Naive thymus-derived CD8-positive, alpha-beta T cell (primary cell): Measurements from ENCODE around the gene C19orf47. TPM values are rescaled to one million over a fixed set of nuclear protein-coding genes. Genes with fewer than 3 reads are reported as not detected.

ENCODE experiments used
- ATAC-seq, 2 donors: fragments of 150-1000 bp; cut with Tn5 transposase in 1 of 2; sonication (Bioruptor Pico), chemical (Tn5 transposase) in 1 of 2; 1 replicate in 1 of 2; 2 replicates in 1 of 2; pipeline ENCODE4 v1.10.0; 2021; ENCODE audit warnings: mild to moderate bottlenecking in 2 of 2, moderate library complexity in 2 of 2
- POLR2A ChIA-PET: fragments of 350-600 bp; sonication (Branson Sonifier 250); formaldehyde crosslinking; loops from one replicate; lab custom pipeline; 2021; ENCODE audit warnings: antibody characterized with exemption; lab: Charles Lee
- DNase-seq, 10 donors: peaks; one replicate each; pipeline versions ENCODE4 v3.0.0 to v3.0.0-alpha.2; 2020 to 2022
- H3K27ac Mint-ChIP-seq, 10 donors: one replicate each; pipeline ENCODE4 v1.8.0; 2020 to 2022; ENCODE audit warnings: mild to moderate bottlenecking in 10 of 10, mixed read lengths in 10 of 10, moderate library complexity in 4 of 10, inconsistent platforms in 1 of 10
- H3K27me3 Mint-ChIP-seq, 5 donors: one replicate each; pipeline ENCODE4 v1.8.0; 2021 to 2022; ENCODE audit warnings: mixed read lengths in 5 of 5
- H3K36me3 Mint-ChIP-seq, 3 donors: one replicate each; pipeline ENCODE4 v1.8.0; 2020 to 2022; ENCODE audit warnings: mixed read lengths in 3 of 3, mild to moderate bottlenecking in 2 of 3, inconsistent platforms in 1 of 3
- H3K4me1 Mint-ChIP-seq, 4 donors: one replicate each; pipeline ENCODE4 v1.8.0; 2021 to 2022; ENCODE audit warnings: mixed read lengths in 4 of 4
- H3K4me3 Mint-ChIP-seq, 10 donors: one replicate each; pipeline ENCODE4 v1.8.0; 2020 to 2022; ENCODE audit warnings: mild to moderate bottlenecking in 10 of 10, mixed read lengths in 10 of 10, moderate library complexity in 6 of 10, inconsistent platforms in 1 of 10
- H3K9me3 Mint-ChIP-seq, 9 donors: one replicate each; pipeline ENCODE4 v1.8.0; 2020 to 2022; ENCODE audit warnings: mixed read lengths in 9 of 9, mild to moderate bottlenecking in 3 of 9, inconsistent platforms in 1 of 9, moderate library complexity in 1 of 9
- polyA plus RNA-seq, 3 donors: library from polyadenylated mRNA; unstranded; fragments of 300-500 nt; fragmentation: Illumina TruSeq; gene quantifications; one replicate each; pipeline ENCODE4 v1.2.3, GENCODE V29; 2021
- total RNA-seq, 8 experiments: library from RNA in 2 of 8; stranded (reverse) in 2 of 8; gene quantifications; one replicate each; pipeline ENCODE4 v1.2.3 and lab custom pipeline; 2021 to 2026

Gene C19orf47
- total and polyA plus RNA-seq, 5 experiments from 2014 or later: 6.8 to 16.9 (median 10.0) TPM

- H3K4me1 Mint-ChIP-seq: peaks cover 31 to 81% (median 72%) of the 10 kb centered on the region in 4 donors
- H3K9me3 Mint-ChIP-seq: no peaks in the 10 kb centered on the region
- H3K4me3 Mint-ChIP-seq: peak overlapping the region; percentile 51 to 99 (median 90)
- POLR2A ChIA-PET: no interaction called here
- H3K36me3 Mint-ChIP-seq: peaks cover 0 to 3% (median 0%) of the 10 kb centered on the region in 3 donors
- DNase-seq: no peak
- peak overlapping the region; percentile 87 to 100 (median 99) for H3K27ac Mint-ChIP-seq
- H3K27me3 Mint-ChIP-seq: no peaks in the 10 kb centered on the region
- no peak for ATAC-seq
These were observed 65.3 kb downstream of the C19orf47 start for GRCh38 chr19:40282920-40283319.

GRCh38 chr19:40282209-40282580 lies 66.0 kb downstream of the C19orf47 start:
- Mint-ChIP-seq H3K4me1 (peaks cover 38 to 88% (median 79%) of the 10 kb centered on the region in 4 donors), H3K9me3 (no peaks in the 10 kb centered on the region), H3K36me3 (peaks cover 0 to 3% (median 0%) of the 10 kb centered on the region in 3 donors), H3K27me3 (no peaks in the 10 kb centered on the region), H3K27ac (peak overlapping the region in 8 of 10 donors; percentile 41 to 100 (median 98)), H3K4me3 (peak overlapping the region in 2 of 10 donors; percentile 71 to 98)
- ATAC-seq (no peak), DNase-seq (no peak)
- POLR2A ChIA-PET: no interaction called here

- POLR2A ChIA-PET: no interaction called here
- peak overlapping the region in 4 of 10 donors; percentile 15 to 75 (median 39) for H3K4me3 Mint-ChIP-seq
These were observed 66.6 kb downstream of the C19orf47 start for GRCh38 chr19:40281381-40282208.

GRCh38 chr19:40280608-40281221 lies 67.5 kb downstream of the C19orf47 start:
- POLR2A ChIA-PET: no interaction called here
- H3K9me3 Mint-ChIP-seq: no peaks in the 10 kb centered on the region
- peak overlapping the region; percentile 50 to 96 (median 84) for H3K27ac Mint-ChIP-seq
- H3K4me3 Mint-ChIP-seq: peak overlapping the region; percentile 55 to 77 (median 68)
- peak in 1 of 10 donors; percentile 38 for DNase-seq
- peaks cover 41 to 88% (median 78%) of the 10 kb centered on the region in 4 donors for H3K4me1 Mint-ChIP-seq
- H3K27me3 Mint-ChIP-seq: no peaks in the 10 kb centered on the region
- ATAC-seq: no peak
- H3K36me3 Mint-ChIP-seq: peaks cover 0 to 3% (median 0%) of the 10 kb centered on the region in 3 donors

More at GRCh38 chr19:40281381-40282208, 66.6 kb downstream of the C19orf47 start:
- peaks cover 39 to 90% (median 78%) of the 10 kb centered on the region in 4 donors for H3K4me1 Mint-ChIP-seq
- H3K36me3 Mint-ChIP-seq: peaks cover 0 to 3% (median 0%) of the 10 kb centered on the region in 3 donors
- DNase-seq: no peak
- ATAC-seq: no peak
- no peaks in the 10 kb centered on the region for H3K9me3 Mint-ChIP-seq
- H3K27ac Mint-ChIP-seq: peak overlapping the region in 7 of 10 donors; percentile 11 to 96 (median 58)
- H3K27me3 Mint-ChIP-seq: no peaks in the 10 kb centered on the region

- Mint-ChIP-seq H3K27ac (peak overlapping the region in 9 of 10 donors; percentile 68 to 96 (median 89)), H3K4me3 (peak overlapping the region; percentile 55 to 77 (median 68)), H3K4me1 (peaks cover 42 to 90% (median 80%) of the 10 kb centered on the region in 4 donors), H3K36me3 (peaks cover 0 to 3% (median 0%) of the 10 kb centered on the region in 3 donors), H3K9me3 (no peaks in the 10 kb centered on the region), H3K27me3 (no peaks in the 10 kb centered on the region)
- DNase-seq (peak in 2 of 10 donors; percentile 24 to 43), ATAC-seq (no peak)
- POLR2A ChIA-PET: interaction anchor here (0.7 kb wide), 1 partner anchor 68 kb away, joined by 4 read pairs; no protein-coding TSS in a partner anchor
These were observed 68.2 kb downstream of the C19orf47 start for GRCh38 chr19:40279761-40280607.

- ATAC-seq (no peak), DNase-seq (peak in 1 of 10 donors; percentile 60)
- peak overlapping the region in 2 of 10 donors; percentile 29 to 37 for H3K4me3 Mint-ChIP-seq
These were observed 69.1 kb downstream of the C19orf47 start for GRCh38 chr19:40279120-40279551.

GRCh38 chr19:40278361-40279035 lies 69.7 kb downstream of the C19orf47 start:
- Mint-ChIP-seq H3K4me3 (peak overlapping the region in 4 of 10 donors; percentile 2 to 37 (median 35)), H3K27ac (peak overlapping the region in 8 of 10 donors; percentile 31 to 84 (median 66)), H3K9me3 (no peaks in the 10 kb centered on the region), H3K36me3 (peaks cover 0 to 7% (median 0%) of the 10 kb centered on the region in 3 donors), H3K4me1 (peaks cover 50 to 94% (median 83%) of the 10 kb centered on the region in 4 donors), H3K27me3 (no peaks in the 10 kb centered on the region)
- ATAC-seq: no peak
- peak in 1 of 10 donors; percentile 18 for DNase-seq
- POLR2A ChIA-PET: interaction anchor here (0.5 to 1.0 kb wide), 4 partner anchors 19 to 1736 kb away, joined by 3 to 7 read pairs (median 4); no protein-coding TSS in a partner anchor

More at GRCh38 chr19:40279120-40279551, 69.1 kb downstream of the C19orf47 start:
- peak overlapping the region in 3 of 10 donors; percentile 11 to 73 (median 63) for H3K27ac Mint-ChIP-seq
- H3K9me3 Mint-ChIP-seq: no peaks in the 10 kb centered on the region
- POLR2A ChIA-PET: interaction anchor here (0.6 to 0.8 kb wide), 3 partner anchors 18 to 456 kb away, joined by 3 to 7 read pairs (median 5); no protein-coding TSS in a partner anchor
- H3K4me1 Mint-ChIP-seq: peaks cover 47 to 94% (median 83%) of the 10 kb centered on the region in 4 donors
- peaks cover 0 to 3% (median 0%) of the 10 kb centered on the region in 3 donors for H3K36me3 Mint-ChIP-seq
- H3K27me3 Mint-ChIP-seq: no peaks in the 10 kb centered on the region

GRCh38 chr19:40277356-40278059 lies 70.7 kb downstream of the C19orf47 start:
- Mint-ChIP-seq H3K36me3 (peaks cover 0 to 11% (median 0%) of the 10 kb centered on the region in 3 donors), H3K27me3 (no peaks in the 10 kb centered on the region), H3K9me3 (no peaks in the 10 kb centered on the region), H3K4me1 (peaks cover 45 to 94% (median 81%) of the 10 kb centered on the region in 4 donors), H3K4me3 (peak overlapping the region in 6 of 10 donors; percentile 20 to 67 (median 34)), H3K27ac (peak overlapping the region in 8 of 10 donors; percentile 15 to 89 (median 68))
- ATAC-seq (no peak), DNase-seq (peak in 1 of 10 donors; percentile 47)
- POLR2A ChIA-PET: interaction anchor here (1.0 kb wide), 1 partner anchor 49 kb away, joined by 3 read pairs; no protein-coding TSS in a partner anchor

- Mint-ChIP-seq H3K9me3 (no peaks in the 10 kb centered on the region), H3K27ac (peak overlapping the region; percentile 15 to 93 (median 87)), H3K27me3 (no peaks in the 10 kb centered on the region), H3K36me3 (peaks cover 0 to 29% (median 0%) of the 10 kb centered on the region in 3 donors), H3K4me3 (peak overlapping the region; percentile 40 to 83 (median 74)), H3K4me1 (peaks cover 48 to 89% (median 80%) of the 10 kb centered on the region in 4 donors)
- DNase-seq: peak in 9 of 10 donors; percentile 11 to 69 (median 42)
- POLR2A ChIA-PET: interaction anchor here (0.8 to 2.6 kb wide), 3 partner anchors 10 to 146 kb away, joined by 3 to 22 read pairs (median 3); partner anchors contain the start of gene AKT2
- ATAC-seq: peak; percentile 87 to 91
These were observed 73.3 kb downstream of the C19orf47 start for GRCh38 chr19:40274585-40275544.
